ENCODE data around the gene PCSK5. TPM values are rescaled to one million over a fixed set of nuclear protein-coding genes. Genes with fewer than 3 reads are reported as not detected.
A peak's percentile ranks its signal among the peaks of the same experiment; 100 is the strongest.

Gene PCSK5
- total and polyA plus RNA-seq, 12 donors: 2.2 to 31.8 (median 8.4) TPM

DNA sequence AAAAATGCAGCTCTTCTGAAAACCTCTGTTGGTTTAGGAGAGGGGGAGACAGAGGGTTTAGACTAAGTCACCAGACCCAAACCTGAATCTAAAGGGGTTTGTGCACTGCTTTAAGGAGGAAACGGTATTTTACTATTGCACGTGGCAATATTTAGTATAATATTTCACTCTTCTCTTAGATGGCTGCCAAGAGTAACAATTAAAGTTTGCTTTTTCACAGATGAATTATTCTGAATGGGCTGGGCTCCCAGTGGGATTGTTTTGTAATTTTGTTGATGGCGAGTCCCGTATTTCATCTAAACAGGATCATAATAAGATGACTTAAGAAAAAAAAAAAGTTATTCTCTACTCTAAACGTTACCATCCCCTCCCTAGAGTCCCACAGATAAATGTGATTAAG is 245.4 kb downstream of the PCSK5 start:
- Histone ChIP-seq H3K4me1 (replicated peaks in 1 of 2) (peaks cover 0 to 8% of the 10 kb centered on the region in 2 donors), H3K27ac (no peak overlapping the region), H3K36me3 (replicated peaks in 1 of 2) (no peaks in the 10 kb centered on the region), H3K27me3 (no peaks in the 10 kb centered on the region), H3K9me3 (replicated peaks in 1 of 3) (no peaks in the 10 kb centered on the region), H3K4me3 (no peak overlapping the region)
- no peak for DNase-seq
- TF ChIP-seq, protein P1, sequence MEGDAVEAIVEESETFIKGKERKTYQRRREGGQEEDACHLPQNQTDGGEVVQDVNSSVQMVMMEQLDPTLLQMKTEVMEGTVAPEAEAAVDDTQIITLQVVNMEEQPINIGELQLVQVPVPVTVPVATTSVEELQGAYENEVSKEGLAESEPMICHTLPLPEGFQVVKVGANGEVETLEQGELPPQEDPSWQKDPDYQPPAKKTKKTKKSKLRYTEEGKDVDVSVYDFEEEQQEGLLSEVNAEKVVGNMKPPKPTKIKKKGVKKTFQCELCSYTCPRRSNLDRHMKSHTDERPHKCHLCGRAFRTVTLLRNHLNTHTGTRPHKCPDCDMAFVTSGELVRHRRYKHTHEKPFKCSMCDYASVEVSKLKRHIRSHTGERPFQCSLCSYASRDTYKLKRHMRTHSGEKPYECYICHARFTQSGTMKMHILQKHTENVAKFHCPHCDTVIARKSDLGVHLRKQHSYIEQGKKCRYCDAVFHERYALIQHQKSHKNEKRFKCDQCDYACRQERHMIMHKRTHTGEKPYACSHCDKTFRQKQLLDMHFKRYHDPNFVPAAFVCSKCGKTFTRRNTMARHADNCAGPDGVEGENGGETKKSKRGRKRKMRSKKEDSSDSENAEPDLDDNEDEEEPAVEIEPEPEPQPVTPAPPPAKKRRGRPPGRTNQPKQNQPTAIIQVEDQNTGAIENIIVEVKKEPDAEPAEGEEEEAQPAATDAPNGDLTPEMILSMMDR (IDR thresholded peaks at IDR 0.05): no peak
- no peak for TF ChIP-seq POLR2A (IDR thresholded peaks at IDR 0.05)
- intact Hi-C loops (cut with DNase I): no loop called here
- 63 to 87% (median 73%) methylated on average over 5 of the region's 5 CpGs for WGBS, 4 donors

DNA sequence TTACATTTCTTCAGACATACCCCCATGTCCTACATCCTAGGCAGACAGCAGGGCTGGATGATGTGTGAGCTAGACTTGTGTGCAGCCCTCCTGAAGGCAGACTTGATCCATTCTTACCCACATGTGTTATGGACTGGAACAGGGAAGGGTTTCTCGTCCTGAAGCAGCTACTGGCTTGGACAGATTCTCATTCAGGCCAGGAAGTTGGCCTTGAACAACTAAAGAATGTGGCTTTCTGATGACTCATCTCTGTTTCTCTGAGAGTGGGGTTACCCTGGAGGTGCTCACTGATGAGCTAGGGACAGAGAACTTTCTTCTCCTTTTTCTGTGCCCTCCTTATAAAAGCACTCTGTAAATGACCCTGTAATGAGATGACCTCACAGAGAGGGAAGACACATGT is 246.5 kb downstream of the PCSK5 start:
- TF ChIP-seq, protein P1 (IDR thresholded peaks at IDR 0.05): no peak
- TF ChIP-seq POLR2A (IDR thresholded peaks at IDR 0.05): no peak
- DNase-seq: peak in 5 of 7 donors; percentile 18 to 31 (median 20)
- H3K4me1 ChIP-seq (replicated peaks in 1 of 2): peaks cover 0 to 8% of the 10 kb centered on the region in 2 donors

DNA sequence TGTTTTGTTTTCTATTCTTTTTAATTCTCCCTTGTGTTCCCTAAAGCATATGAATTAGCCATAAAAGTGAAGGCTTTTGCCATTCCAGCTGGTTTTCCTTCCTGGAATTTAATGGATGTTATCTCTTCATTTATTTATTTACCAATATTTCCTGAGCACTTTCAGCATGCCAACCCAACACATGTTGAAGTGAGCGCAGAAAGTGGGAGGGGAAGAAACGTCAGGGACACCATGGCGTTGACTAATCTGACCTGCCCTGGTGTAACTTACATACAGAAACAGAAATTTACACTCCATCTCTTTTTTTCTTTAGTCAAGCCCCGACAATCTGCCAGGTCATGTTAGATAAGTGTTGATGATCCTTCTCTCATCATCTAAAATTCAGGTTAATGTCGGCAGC is 247.5 kb downstream of the PCSK5 start:
- 86 to 90% (median 89%) methylated on average over 5 of the region's 5 CpGs for WGBS, 4 donors
- no peak overlapping the region for H3K4me3 ChIP-seq
- H3K27me3 ChIP-seq: no peaks in the 10 kb centered on the region
- no peaks in the 10 kb centered on the region for H3K9me3 ChIP-seq (replicated peaks in 1 of 3)
- intact Hi-C loops (cut with DNase I): no loop called here
- TF ChIP-seq POLR2A (IDR thresholded peaks at IDR 0.05): no peak
- TF ChIP-seq, protein P1 (IDR thresholded peaks at IDR 0.05): no peak
- no peak for DNase-seq
- no peak overlapping the region for H3K27ac ChIP-seq
- peaks cover 0 to 8% of the 10 kb centered on the region in 2 donors for H3K4me1 ChIP-seq (replicated peaks in 1 of 2)
- no peaks in the 10 kb centered on the region for H3K36me3 ChIP-seq (replicated peaks in 1 of 2)

More for the DNA sequence above, 246.5 kb downstream of the PCSK5 start:
- Histone ChIP-seq H3K27ac (peak overlapping the region in 1 of 5 donors; percentile 38), H3K9me3 (replicated peaks in 1 of 3) (no peaks in the 10 kb centered on the region), H3K4me3 (no peak overlapping the region), H3K27me3 (no peaks in the 10 kb centered on the region), H3K36me3 (replicated peaks in 1 of 2) (no peaks in the 10 kb centered on the region)
- WGBS, 4 donors: 0 to 15% (median 8%) methylated on average over 1 of the region's 1 CpG
- intact Hi-C loops (cut with DNase I): no loop called here

DNA sequence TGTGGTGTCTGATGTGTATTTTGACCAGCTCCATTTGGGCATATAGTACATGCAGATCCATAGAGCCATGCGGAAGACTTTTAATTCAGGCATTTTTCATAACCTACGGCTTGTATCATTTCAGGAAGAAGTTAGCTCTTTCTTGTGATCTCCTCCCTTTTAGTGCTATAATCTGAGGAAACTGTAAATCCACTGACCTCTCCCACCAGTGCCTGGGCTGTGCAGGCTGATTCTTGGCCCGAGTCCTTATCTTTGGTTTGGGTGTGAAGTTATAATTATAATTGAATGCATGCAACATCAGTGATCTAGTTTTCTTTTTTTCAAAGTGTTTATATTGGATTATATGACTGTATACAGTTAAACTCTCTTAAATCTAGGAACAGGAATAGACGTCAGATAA is 247.9 kb downstream of the PCSK5 start:
- H3K27me3 ChIP-seq: no peaks in the 10 kb centered on the region
- peaks cover 0 to 8% of the 10 kb centered on the region in 2 donors for H3K4me1 ChIP-seq (replicated peaks in 1 of 2)
- no peak overlapping the region for H3K27ac ChIP-seq
- no peaks in the 10 kb centered on the region for H3K36me3 ChIP-seq (replicated peaks in 1 of 2)
- H3K4me3 ChIP-seq: no peak overlapping the region
- no peaks in the 10 kb centered on the region for H3K9me3 ChIP-seq (replicated peaks in 1 of 3)
- 73 to 82% (median 79%) methylated on average over 4 of the region's 4 CpGs for WGBS, 4 donors
- no peak for TF ChIP-seq POLR2A (IDR thresholded peaks at IDR 0.05)
- TF ChIP-seq, protein P1 (IDR thresholded peaks at IDR 0.05): no peak
- intact Hi-C loops (cut with DNase I): no loop called here
- DNase-seq: no peak

Data from adrenal gland (tissue), 12 donors.